Retina (tissue), 1 donor: ENCODE results near the gene RILPL2.
"Not testable (repeated sequence)": the region's sequence is repeated elsewhere in the genome, so short reads cannot be mapped to it uniquely, and the experiment has no call there.

ENCODE experiments used
- DNase-seq: peaks from one replicate; pipeline ENCODE4 v3.0.0-alpha.2; 2016

RILPL2 gene, protein sequence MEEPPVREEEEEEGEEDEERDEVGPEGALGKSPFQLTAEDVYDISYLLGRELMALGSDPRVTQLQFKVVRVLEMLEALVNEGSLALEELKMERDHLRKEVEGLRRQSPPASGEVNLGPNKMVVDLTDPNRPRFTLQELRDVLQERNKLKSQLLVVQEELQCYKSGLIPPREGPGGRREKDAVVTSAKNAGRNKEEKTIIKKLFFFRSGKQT

GRCh38 chr12:123436017-123436964 lies at the start of gene RILPL2:
Gene RILPL2, minus strand, starts transcription at chr12:123436684. Its CDS starts 264 bp downstream, at chr12:123436420.
- DNase-seq, result peak; percentile 82

DNA sequence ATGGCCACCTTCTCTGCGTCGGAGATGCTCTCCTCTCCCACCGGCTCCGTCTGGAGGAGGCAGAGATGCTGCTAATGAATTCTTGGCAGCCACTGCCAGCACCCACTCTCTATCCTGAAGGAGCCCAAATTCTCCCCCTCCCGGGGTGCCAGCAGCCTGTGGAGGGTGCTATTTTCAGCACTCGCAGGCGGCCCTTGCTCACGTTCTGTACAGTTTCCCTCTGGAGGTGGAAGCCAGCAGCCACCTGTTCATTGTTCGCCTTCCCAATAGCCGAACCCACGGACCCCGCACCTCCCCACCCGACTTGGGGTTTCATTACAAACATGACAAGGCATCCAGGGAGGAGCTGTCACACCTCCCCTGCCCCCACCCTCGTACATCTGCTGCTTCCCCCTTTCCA lies 49.3 kb upstream of the RILPL2 start:
- no peak for DNase-seq

- DNase-seq, result no peak
These were observed 47.2 kb upstream of the RILPL2 start for GRCh38 chr12:123483602-123484248.

DNA sequence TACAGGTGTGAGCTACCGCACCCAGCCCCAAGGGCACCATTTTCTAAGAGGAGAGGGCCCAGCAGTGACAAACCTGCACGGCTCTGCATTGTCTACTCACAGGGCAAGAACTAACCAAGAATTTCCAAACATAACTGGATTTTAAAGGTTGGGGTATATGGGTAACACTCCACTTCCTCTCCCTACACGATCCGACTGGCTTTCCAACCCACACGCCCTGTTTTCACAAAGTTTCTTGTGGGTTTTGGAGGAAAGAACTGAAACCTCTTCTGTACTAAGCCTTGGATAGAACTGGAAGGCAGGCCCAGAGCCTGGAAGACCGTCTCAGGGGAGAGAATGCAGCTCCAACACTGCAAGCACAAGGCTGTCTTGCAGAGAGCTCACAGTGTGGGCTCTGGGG lies 46.4 kb upstream of the RILPL2 start:
- no peak for DNase-seq

GRCh38 chr12:123481251-123481650 lies 44.8 kb upstream of the RILPL2 start:
- DNase-seq, result not testable (repeated sequence)

GRCh38 chr12:123479442-123480180 lies 43.1 kb upstream of the RILPL2 start:
- no peak for DNase-seq

DNA sequence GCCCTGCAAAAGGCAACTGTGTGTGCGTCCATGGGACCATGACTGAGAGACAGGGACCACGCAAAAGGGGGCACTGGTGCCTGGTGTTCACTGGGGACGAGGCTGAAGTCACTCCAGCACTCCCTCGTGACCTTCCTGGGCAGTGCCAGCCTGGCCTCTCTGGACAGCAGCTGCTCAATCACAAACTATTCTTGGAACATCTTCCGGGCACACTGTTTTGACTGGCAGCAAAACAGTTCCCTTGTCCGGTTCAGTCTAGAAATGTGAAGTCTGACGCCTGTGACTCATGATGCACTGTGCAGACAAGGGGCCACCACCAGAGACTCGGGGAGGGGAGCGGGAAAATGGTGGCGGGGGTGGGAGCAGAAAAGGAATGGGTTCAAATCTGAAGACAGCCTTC lies 42.3 kb upstream of the RILPL2 start:
- no peak for DNase-seq

GRCh38 chr12:123478069-123478468 lies 41.6 kb upstream of the RILPL2 start:
- DNase-seq, result no peak

DNA sequence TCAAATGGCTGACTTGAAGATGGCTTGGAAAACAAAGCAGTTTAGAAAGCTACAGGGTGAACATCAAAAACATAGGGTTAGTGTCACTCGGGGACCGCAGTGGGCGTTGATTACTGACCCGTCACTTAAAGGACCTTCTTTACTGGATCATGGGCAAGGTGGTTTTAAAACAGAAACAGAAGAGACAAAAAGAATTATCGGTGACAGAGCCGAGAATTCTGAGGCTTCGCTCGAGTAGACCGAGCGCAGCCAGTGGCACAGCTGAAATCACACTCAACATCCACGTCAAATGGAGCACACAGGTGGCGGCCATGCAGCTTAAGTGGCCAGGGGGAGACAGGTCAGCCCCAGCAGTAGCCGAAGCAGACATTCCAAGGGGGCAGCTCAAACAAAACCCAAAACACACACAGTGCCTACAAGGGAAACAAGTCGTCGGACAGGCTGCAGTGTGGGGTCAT lies 38.8 kb upstream of the RILPL2 start:
- DNase-seq, result no peak

DNA sequence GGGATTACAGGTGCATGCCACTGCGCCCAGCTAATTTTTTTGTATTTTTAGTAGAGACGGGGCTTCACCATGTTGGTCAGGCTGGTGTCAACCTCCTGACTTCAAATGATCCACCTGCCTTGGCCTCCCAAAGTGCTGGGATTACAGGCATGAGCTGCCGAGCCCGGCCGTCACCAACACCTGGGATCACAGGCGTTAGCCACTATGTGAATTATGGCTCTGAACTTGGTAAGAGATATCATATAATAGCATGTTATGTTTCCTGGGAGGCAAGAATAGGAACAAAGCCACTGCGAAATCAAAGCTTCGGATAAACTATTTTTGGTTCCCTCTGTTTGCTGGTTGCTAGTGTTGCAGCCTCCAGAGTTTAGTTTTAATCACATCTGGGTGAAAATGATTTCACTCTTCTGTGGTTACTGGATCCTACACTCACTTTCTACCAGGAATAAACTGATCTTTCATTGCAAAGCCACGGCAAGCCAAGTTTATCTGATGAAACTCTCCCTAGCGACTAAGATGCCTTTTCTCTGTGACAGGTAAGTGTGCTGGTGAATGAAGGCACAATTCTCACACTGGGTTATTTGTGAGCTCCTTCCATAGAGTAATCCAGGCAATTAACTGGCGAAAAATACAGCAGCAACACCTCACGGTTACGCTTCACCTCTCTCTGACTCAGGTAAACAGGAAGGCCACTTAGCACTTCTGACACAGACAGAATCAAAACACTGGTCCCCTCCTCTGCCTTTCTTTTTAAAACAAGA lies 38.2 kb upstream of the RILPL2 start:
- no peak for DNase-seq

- DNase-seq, result no peak
These were observed 36.0 kb upstream of the RILPL2 start for GRCh38 chr12:123472438-123472849.

DNA sequence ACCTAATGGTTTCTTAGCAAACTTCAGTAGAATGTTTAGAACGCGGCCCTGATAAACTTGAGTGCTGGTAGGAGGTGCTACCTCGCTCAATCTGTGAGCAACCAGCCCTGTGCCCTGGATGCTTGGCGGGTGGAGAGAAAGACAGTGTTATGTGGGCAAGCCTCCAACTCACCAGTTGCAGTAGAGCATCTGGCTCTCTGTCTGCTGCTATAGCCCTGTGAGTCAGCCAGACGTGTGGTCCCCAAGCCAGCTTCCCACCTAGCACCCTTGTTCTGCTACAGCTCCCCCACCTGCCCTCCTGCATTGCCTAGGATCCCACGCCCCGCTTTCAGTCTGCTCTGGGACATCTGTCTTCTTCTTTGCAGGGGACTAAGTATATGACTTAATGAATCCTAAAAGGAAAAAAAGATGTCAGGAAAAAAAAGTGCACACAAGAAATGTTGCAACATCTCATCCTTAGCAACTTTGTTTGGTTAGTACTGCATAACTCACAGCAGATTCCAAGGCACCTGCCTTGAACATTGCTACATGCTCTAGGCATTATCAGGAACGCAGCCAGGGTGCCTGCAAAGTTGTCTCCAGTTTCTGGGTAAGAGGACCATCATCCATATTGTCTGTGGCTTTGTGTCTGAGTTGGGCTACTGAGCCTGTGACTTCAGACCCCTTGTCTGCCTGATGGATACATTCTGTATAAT lies 35.0 kb upstream of the RILPL2 start:
- DNase-seq, result no peak

GRCh38 chr12:123469978-123470377 lies 33.5 kb upstream of the RILPL2 start:
- DNase-seq, result no peak

- DNase-seq, result no peak
These were observed 32.3 kb upstream of the RILPL2 start for GRCh38 chr12:123468786-123469185.

- no peak for DNase-seq
These were observed 28.6 kb upstream of the RILPL2 start for GRCh38 chr12:123465084-123465483.

DNA sequence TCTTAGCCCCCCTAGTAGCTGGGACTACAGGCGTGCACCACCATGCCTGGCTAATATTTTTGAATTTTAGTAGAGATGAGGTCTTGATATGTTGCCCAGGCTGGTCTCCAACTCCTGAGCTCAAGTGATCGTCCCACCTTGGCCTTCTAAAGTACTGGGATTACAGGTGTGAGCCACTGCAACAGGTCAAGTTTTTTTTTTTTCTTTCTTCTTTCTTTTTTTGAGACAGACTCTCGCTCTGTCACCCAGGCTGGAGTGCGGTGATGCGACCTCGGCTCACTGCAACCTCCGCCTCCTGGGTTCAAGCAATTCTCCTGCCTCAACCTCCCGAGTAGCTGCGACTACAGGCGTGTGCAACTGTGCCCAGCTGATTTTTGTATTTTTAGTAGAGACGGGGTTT lies 26.7 kb upstream of the RILPL2 start:
- not testable (repeated sequence) for DNase-seq

GRCh38 chr12:123457980-123458779 lies 21.7 kb upstream of the RILPL2 start, which contains the start of gene SNRNP35:
Gene SNRNP35, plus strand, starts transcription at chr12:123458139. Its CDS starts 7,402 bp downstream, at chr12:123465541.
- DNase-seq, result peak; percentile 95

- DNase-seq, result peak; percentile 23
These were observed 16.7 kb upstream of the RILPL2 start for GRCh38 chr12:123453165-123453564.

GRCh38 chr12:123452276-123452550 lies 15.7 kb upstream of the RILPL2 start:
- DNase-seq, result peak; percentile 28

DNA sequence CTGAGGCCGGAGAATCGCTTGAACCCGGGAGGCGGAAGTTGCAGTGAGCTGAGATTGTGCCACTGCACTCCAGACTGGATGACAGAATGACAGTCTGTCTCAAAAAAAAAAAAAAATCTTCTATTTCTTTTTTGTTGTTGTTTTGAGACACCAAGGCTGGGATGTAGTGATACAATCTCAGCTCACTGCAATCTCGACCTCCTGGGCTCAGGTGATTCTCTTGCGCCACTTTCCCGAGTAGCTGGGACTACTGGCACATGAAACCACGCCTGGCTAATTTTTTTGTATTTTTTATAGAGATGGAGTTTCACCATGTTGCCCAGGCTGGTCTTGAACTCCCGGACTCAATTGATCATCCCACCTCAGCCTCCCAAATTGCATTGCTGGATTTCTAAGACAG lies 14.2 kb upstream of the RILPL2 start:
- DNase-seq, result no peak

- no peak for DNase-seq
These were observed 13.4 kb upstream of the RILPL2 start for GRCh38 chr12:123449856-123450255.
